ENCODE measurements around the gene XXYLT1.
"Not testable (repeated sequence)": the region's sequence is repeated elsewhere in the genome, so short reads cannot be mapped to it uniquely, and the experiment has no call there.

Gene XXYLT1

GRCh38 chr3:195094191-195094921, 176.6 kb downstream of the XXYLT1 start:
- no peaks in the 10 kb centered on the region for H3K9me3 ChIP-seq
- no peak overlapping the region for H3K27ac ChIP-seq
- H3K4me1 ChIP-seq: peaks cover 0 to 5% (median 0%) of the 10 kb centered on the region in 4 donors
- no peaks in the 10 kb centered on the region for H3K36me3 ChIP-seq
- no peak overlapping the region for H3K4me3 ChIP-seq
- TF ChIP-seq CTCF (IDR thresholded peaks at IDR 0.05): no peak
- DNase-seq: peak in 1 of 2 donors; percentile 61
- intact Hi-C loops (cut with DNase I; ENCODE audit: low total_unique reads): no loop called here
- no peaks in the 10 kb centered on the region for H3K27me3 ChIP-seq

GRCh38 chr3:195093731-195094130, 177.2 kb downstream of the XXYLT1 start:
- Histone ChIP-seq H3K4me1 (peaks cover 0 to 3% (median 0%) of the 10 kb centered on the region in 4 donors), H3K4me3 (no peak overlapping the region), H3K27ac (no peak overlapping the region), H3K27me3 (no peaks in the 10 kb centered on the region), H3K36me3 (no peaks in the 10 kb centered on the region), H3K9me3 (no peaks in the 10 kb centered on the region)
- DNase-seq: peak in 1 of 2 donors; percentile 5
- intact Hi-C loops (cut with DNase I; ENCODE audit: low total_unique reads): no loop called here
- no peak for TF ChIP-seq CTCF (IDR thresholded peaks at IDR 0.05)

- not testable (repeated sequence) for H3K27ac ChIP-seq, H3K4me3 ChIP-seq
- DNase-seq: peak in 1 of 2 donors; percentile 29
Measured at GRCh38 chr3:195087840-195088601, 182.9 kb downstream of the XXYLT1 start.

GRCh38 chr3:195087328-195087727, 183.6 kb downstream of the XXYLT1 start:
- peak in 1 of 2 donors; percentile 51 for DNase-seq
- Histone ChIP-seq H3K27ac (no peak overlapping the region), H3K36me3 (no peaks in the 10 kb centered on the region), H3K27me3 (no peaks in the 10 kb centered on the region), H3K4me1 (no peaks in the 10 kb centered on the region), H3K9me3 (no peaks in the 10 kb centered on the region), H3K4me3 (no peak overlapping the region)
- TF ChIP-seq CTCF (IDR thresholded peaks at IDR 0.05): no peak
- intact Hi-C loops (cut with DNase I; ENCODE audit: low total_unique reads): no loop called here

More at GRCh38 chr3:195087840-195088601, 182.9 kb downstream of the XXYLT1 start:
- intact Hi-C loops (cut with DNase I; ENCODE audit: low total_unique reads); H3K36me3 ChIP-seq; H3K4me1 ChIP-seq; H3K9me3 ChIP-seq; H3K27me3 ChIP-seq: not testable (repeated sequence)

- DNase-seq: peak in 1 of 2 donors; percentile 59
- H3K4me3 ChIP-seq: no peak overlapping the region
- no peaks in the 10 kb centered on the region for H3K9me3 ChIP-seq
- no peak overlapping the region for H3K27ac ChIP-seq
- H3K36me3 ChIP-seq: no peaks in the 10 kb centered on the region
- H3K27me3 ChIP-seq: no peaks in the 10 kb centered on the region
- no peak for TF ChIP-seq CTCF (IDR thresholded peaks at IDR 0.05)
- H3K4me1 ChIP-seq: peaks cover 0 to 2% (median 0%) of the 10 kb centered on the region in 4 donors
- intact Hi-C loops (cut with DNase I; ENCODE audit: low total_unique reads): no loop called here
Measured at GRCh38 chr3:195086885-195087284, 184.1 kb downstream of the XXYLT1 start.

GRCh38 chr3:195086341-195086740, 184.6 kb downstream of the XXYLT1 start:
- Histone ChIP-seq H3K27me3 (no peaks in the 10 kb centered on the region), H3K27ac (no peak overlapping the region), H3K9me3 (no peaks in the 10 kb centered on the region), H3K36me3 (no peaks in the 10 kb centered on the region), H3K4me3 (no peak overlapping the region), H3K4me1 (peaks cover 0 to 5% (median 0%) of the 10 kb centered on the region in 4 donors)
- intact Hi-C loops (cut with DNase I; ENCODE audit: low total_unique reads): no loop called here
- TF ChIP-seq CTCF (IDR thresholded peaks at IDR 0.05): no peak
- peak in 1 of 2 donors; percentile 31 for DNase-seq

All from tibial artery (tissue), 4 donors.